DND-41 (cell line): ENCODE data around the gene TMSB10.

ENCODE experiments used
- ATAC-seq: fragments of 200-7000 bp; cut with Tn5 transposase; 3 replicates; pipeline ENCODE4 v1.9.1; 2021; ENCODE audit warnings: low read depth; ENCODE audit not compliant: insufficient read depth
- DNase-seq: peaks from one replicate; pipeline ENCODE4 v3.0.0-alpha.2; 2020
- H2AFZ ChIP-seq: 2 replicates; pipeline ENCODE4 v1.6.0; 2012; ENCODE audit warnings: low read depth, low read length
- H3K27ac ChIP-seq: 2 replicates; pipeline ENCODE4 v1.5.1; 2012; ENCODE audit warnings: low read length, inconsistent platforms
- H3K27me3 ChIP-seq: fragments of 200-600 bp; sonication (generic); 2 replicates; pipeline ENCODE4 v1.6.0; 2012; ENCODE audit warnings: low read length, mild to moderate bottlenecking, inconsistent platforms; ENCODE audit not compliant: insufficient read depth, poor library complexity
- H3K36me3 ChIP-seq: 2 replicates; pipeline ENCODE4 v1.5.1; 2012; ENCODE audit warnings: low read length, inconsistent platforms; ENCODE audit not compliant: insufficient read depth
- H3K4me1 ChIP-seq: 2 replicates; pipeline ENCODE4 v1.5.1; 2012; ENCODE audit warnings: mild to moderate bottlenecking, low read length; ENCODE audit not compliant: insufficient read depth
- H3K4me2 ChIP-seq: 2 replicates; pipeline ENCODE4 v1.6.0; 2012; ENCODE audit warnings: mild to moderate bottlenecking, moderate library complexity, low read length, inconsistent platforms; ENCODE audit not compliant: insufficient read depth
- H3K4me3 ChIP-seq, 2 experiments: fragments of 200-600 bp in 1 of 2; shearing (Covaris generic) in 1 of 2; 2 replicates each; pipeline ENCODE4 v1.5.1; 2012 to 2016; ENCODE audit warnings: inconsistent platforms in 2 of 2, low read length in 2 of 2, mild to moderate bottlenecking in 2 of 2, low read depth in 1 of 2, moderate library complexity in 1 of 2
- H3K79me2 ChIP-seq: 2 replicates; pipeline ENCODE4 v1.6.0; 2012; ENCODE audit warnings: low read length, inconsistent platforms; ENCODE audit not compliant: insufficient read depth
- H3K9ac ChIP-seq: 2 replicates; pipeline ENCODE4 v1.6.0; 2012; ENCODE audit warnings: low read depth, mild to moderate bottlenecking, inconsistent platforms, low read length, moderate library complexity
- H3K9me3 ChIP-seq: 2 replicates; pipeline ENCODE4 v1.5.1; 2012; ENCODE audit warnings: low read length, moderate library complexity, mild to moderate bottlenecking, inconsistent platforms; ENCODE audit not compliant: insufficient read depth, severe bottlenecking
- H4K20me1 ChIP-seq: 2 replicates; pipeline ENCODE4 v1.6.0; 2012; ENCODE audit warnings: low read length; ENCODE audit not compliant: insufficient read depth
- EZH2 ChIP-seq: IDR thresholded peaks from 3 replicates; pipeline ENCODE4 v1.6.1; 2012; ENCODE audit warnings: borderline replicate concordance, low read depth, mild to moderate bottlenecking, moderate library complexity, low read length, inconsistent platforms; ENCODE audit not compliant: severe bottlenecking
- TF ChIP-seq, protein P1 (sequence below): IDR thresholded peaks from 2 replicates; pipeline ENCODE4 v1.5.1; 2012; ENCODE audit warnings: borderline replicate concordance, low read length, moderate library complexity, mild to moderate bottlenecking; ENCODE audit not compliant: poor library complexity, severe bottlenecking; ENCODE audit errors: extremely low read depth

The TMSB10 gene

GRCh38 chr2:84947010-84947593 is 41.6 kb downstream of the TMSB10 start:
- no peaks in the 10 kb centered on the region for H3K9me3 ChIP-seq
- H3K4me2 ChIP-seq, result no peak overlapping the region
- H3K27ac ChIP-seq, result no peak overlapping the region
- H4K20me1 ChIP-seq, result no peaks in the 10 kb centered on the region
- DNase-seq, result no peak
- H3K4me1 ChIP-seq, result no peaks in the 10 kb centered on the region
- no peak overlapping the region for H3K4me3 ChIP-seq
- no peak overlapping the region for H2AFZ ChIP-seq
- no peaks in the 10 kb centered on the region for H3K27me3 ChIP-seq
- no peak overlapping the region for H3K9ac ChIP-seq
- no peak for TF ChIP-seq EZH2
- TF ChIP-seq, protein P1, sequence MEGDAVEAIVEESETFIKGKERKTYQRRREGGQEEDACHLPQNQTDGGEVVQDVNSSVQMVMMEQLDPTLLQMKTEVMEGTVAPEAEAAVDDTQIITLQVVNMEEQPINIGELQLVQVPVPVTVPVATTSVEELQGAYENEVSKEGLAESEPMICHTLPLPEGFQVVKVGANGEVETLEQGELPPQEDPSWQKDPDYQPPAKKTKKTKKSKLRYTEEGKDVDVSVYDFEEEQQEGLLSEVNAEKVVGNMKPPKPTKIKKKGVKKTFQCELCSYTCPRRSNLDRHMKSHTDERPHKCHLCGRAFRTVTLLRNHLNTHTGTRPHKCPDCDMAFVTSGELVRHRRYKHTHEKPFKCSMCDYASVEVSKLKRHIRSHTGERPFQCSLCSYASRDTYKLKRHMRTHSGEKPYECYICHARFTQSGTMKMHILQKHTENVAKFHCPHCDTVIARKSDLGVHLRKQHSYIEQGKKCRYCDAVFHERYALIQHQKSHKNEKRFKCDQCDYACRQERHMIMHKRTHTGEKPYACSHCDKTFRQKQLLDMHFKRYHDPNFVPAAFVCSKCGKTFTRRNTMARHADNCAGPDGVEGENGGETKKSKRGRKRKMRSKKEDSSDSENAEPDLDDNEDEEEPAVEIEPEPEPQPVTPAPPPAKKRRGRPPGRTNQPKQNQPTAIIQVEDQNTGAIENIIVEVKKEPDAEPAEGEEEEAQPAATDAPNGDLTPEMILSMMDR, result no peak
- no peak for ATAC-seq
- no peaks in the 10 kb centered on the region for H3K79me2 ChIP-seq
- H3K36me3 ChIP-seq, result no peaks in the 10 kb centered on the region

GRCh38 chr2:84953535-84953934 is 48.1 kb downstream of the TMSB10 start:
- Histone ChIP-seq H3K79me2 (no peaks in the 10 kb centered on the region), H3K9me3 (no peaks in the 10 kb centered on the region), H3K36me3 (no peaks in the 10 kb centered on the region), H3K4me1 (no peaks in the 10 kb centered on the region), H3K9ac (no peak overlapping the region), H4K20me1 (no peaks in the 10 kb centered on the region), H2AFZ (no peak overlapping the region), H3K4me3 (no peak overlapping the region), H3K4me2 (no peak overlapping the region), H3K27ac (no peak overlapping the region), H3K27me3 (no peaks in the 10 kb centered on the region)
- no peak for DNase-seq
- no peak for ATAC-seq
- TF ChIP-seq, protein P1, result no peak
- no peak for TF ChIP-seq EZH2

DNA sequence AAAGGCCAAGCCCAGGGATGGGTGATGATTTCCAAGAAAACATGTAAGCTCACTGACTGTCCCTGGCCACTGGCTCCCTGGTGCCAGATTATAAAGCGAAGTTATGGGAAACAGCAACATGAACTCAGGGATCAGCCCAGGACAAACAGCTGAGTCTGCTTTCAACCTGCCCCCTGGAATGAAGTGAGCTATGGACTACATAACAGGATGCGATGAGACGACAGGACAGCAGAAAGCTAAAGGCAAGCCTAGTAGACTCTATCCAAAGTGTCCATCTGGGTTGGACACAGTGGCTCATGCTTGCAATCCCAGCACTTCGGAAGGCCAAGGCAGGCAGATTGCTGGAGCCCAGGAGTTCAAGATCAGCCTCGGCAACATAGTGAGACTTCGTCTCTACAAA is 48.9 kb downstream of the TMSB10 start:
- ATAC-seq (no peak), DNase-seq (no peak)
- TF ChIP-seq EZH2, result no peak
- TF ChIP-seq, protein P1, result no peak
- Histone ChIP-seq H3K9me3 (no peaks in the 10 kb centered on the region), H3K27ac (no peak overlapping the region), H2AFZ (no peak overlapping the region), H3K4me1 (no peaks in the 10 kb centered on the region), H3K9ac (no peak overlapping the region), H4K20me1 (no peaks in the 10 kb centered on the region), H3K4me2 (no peak overlapping the region), H3K4me3 (no peak overlapping the region), H3K36me3 (no peaks in the 10 kb centered on the region), H3K27me3 (no peaks in the 10 kb centered on the region), H3K79me2 (no peaks in the 10 kb centered on the region)
